HepG2 (cell line): ENCODE results near the gene DMAP1.

Experiments used
- CAMTA2 ChIP-seq: sonication (generic); formaldehyde crosslinking; IDR thresholded peaks from 2 replicates; pipeline ENCODE4 v1.4.0; 2020; ENCODE audit warnings: mild to moderate bottlenecking, missing genetic modification reagents, borderline replicate concordance
- DR1 ChIP-seq: sonication (generic); formaldehyde crosslinking; IDR thresholded peaks from 2 replicates; pipeline ENCODE4 v1.8.0; 2021; ENCODE audit warnings: mild to moderate bottlenecking, missing genetic modification reagents, inconsistent platforms
- EZH2 ChIP-seq: conservative IDR thresholded peaks from 2 replicates; pipeline ENCODE4 v1.6.1; 2012; ENCODE audit warnings: mild to moderate bottlenecking, low read depth, low read length, moderate library complexity
- GLMP ChIP-seq: sonication (generic); formaldehyde crosslinking; IDR thresholded peaks from 2 replicates; pipeline ENCODE4 v1.9.0; 2021; ENCODE audit warnings: missing genetic modification reagents, mild to moderate bottlenecking, borderline replicate concordance
- IRF2 ChIP-seq: IDR thresholded peaks from 2 replicates; pipeline ENCODE4 v1.6.1; 2018; ENCODE audit warnings: missing genetic modification reagents, missing compliant biosample characterization
- NCOA2 ChIP-seq: sonication (generic); formaldehyde crosslinking; IDR thresholded peaks from 2 replicates; pipeline ENCODE4 v1.8.0; 2022; ENCODE audit warnings: inconsistent platforms
- RNF2 ChIP-seq: fragments of 450-650 bp; conservative IDR thresholded peaks from 2 replicates; pipeline ENCODE4 v1.6.1; 2016; ENCODE audit warnings: low read depth
- SP1 ChIP-seq, 2 experiments: fragments of 450-650 bp in 1 of 2; sonication (generic) in 1 of 2; formaldehyde crosslinking in 1 of 2; IDR thresholded peaks; 2 replicates each; pipeline versions ENCODE4 v1.4.0 to v1.6.1; 2016 to 2020; ENCODE audit warnings: missing genetic modification reagents in 1 of 2
- TCF7L2 ChIP-seq: IDR thresholded peaks from 2 replicates; pipeline ENCODE4 v1.6.1; 2011; ENCODE audit warnings: mild to moderate bottlenecking, low read depth, low read length, moderate library complexity
- TOE1 ChIP-seq: sonication (generic); formaldehyde crosslinking; IDR thresholded peaks from 2 replicates; pipeline ENCODE4 v1.4.0; 2020; ENCODE audit warnings: mild to moderate bottlenecking, missing genetic modification reagents
- ZFP62 ChIP-seq: sonication (generic); formaldehyde crosslinking; IDR thresholded peaks from 2 replicates; pipeline ENCODE4 v1.4.0; 2020; ENCODE audit warnings: missing genetic modification reagents
- ZNF367 ChIP-seq: sonication (generic); formaldehyde crosslinking; IDR thresholded peaks from 2 replicates; pipeline ENCODE4 v1.4.0; 2020; ENCODE audit warnings: missing genetic modification reagents, borderline replicate concordance
- ZNF468 ChIP-seq: sonication (generic); formaldehyde crosslinking; IDR thresholded peaks from 2 replicates; pipeline ENCODE4 v1.8.0; 2022; ENCODE audit warnings: mild to moderate bottlenecking, moderate library complexity, missing genetic modification reagents

- TF ChIP-seq ZNF468 (CRISPR knock-in tag) (no peak), TCF7L2 (no peak), ZFP62 (CRISPR knock-in tag) (no peak), CAMTA2 (CRISPR knock-in tag) (no peak), NCOA2 (CRISPR knock-in tag) (no peak), GLMP (CRISPR knock-in tag) (no peak), DR1 (CRISPR knock-in tag) (no peak), ZNF367 (CRISPR knock-in tag) (no peak), RNF2 (no peak), SP1 (IDR thresholded peaks at IDR 0.05) (no peak), SP1 (CRISPR knock-in tag; IDR thresholded peaks at IDR 0.05) (no peak), TOE1 (CRISPR knock-in tag) (no peak), EZH2 (no peak), IRF2 (CRISPR knock-in tag) (no peak)
Measured at GRCh38 chr1:44223187-44223610, 9.9 kb downstream of the DMAP1 start.
